ENCODE measurements around the gene JAKMIP3.

DNA sequence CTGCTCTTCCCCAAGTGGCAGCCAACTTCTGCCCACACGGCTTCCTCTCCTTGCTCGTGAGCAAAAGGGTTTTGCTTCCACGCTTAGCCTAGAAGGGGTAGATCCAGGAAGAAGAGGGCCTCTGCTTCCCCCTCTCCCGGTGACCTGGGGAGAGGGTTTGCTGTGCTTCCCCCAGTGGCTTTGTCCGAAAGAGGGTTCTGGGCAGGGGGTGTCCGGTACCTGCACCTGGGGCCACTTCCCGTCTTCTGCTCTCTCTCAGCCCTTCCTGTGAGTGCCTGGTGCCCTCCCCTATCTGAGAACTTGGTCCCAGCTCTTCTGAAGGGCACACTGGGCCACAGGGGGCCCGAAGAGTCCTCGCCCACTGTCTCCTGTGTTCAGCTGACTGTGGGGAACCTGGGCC lies 11.3 kb downstream of the JAKMIP3 start:
- TF ChIP-seq, protein P1, sequence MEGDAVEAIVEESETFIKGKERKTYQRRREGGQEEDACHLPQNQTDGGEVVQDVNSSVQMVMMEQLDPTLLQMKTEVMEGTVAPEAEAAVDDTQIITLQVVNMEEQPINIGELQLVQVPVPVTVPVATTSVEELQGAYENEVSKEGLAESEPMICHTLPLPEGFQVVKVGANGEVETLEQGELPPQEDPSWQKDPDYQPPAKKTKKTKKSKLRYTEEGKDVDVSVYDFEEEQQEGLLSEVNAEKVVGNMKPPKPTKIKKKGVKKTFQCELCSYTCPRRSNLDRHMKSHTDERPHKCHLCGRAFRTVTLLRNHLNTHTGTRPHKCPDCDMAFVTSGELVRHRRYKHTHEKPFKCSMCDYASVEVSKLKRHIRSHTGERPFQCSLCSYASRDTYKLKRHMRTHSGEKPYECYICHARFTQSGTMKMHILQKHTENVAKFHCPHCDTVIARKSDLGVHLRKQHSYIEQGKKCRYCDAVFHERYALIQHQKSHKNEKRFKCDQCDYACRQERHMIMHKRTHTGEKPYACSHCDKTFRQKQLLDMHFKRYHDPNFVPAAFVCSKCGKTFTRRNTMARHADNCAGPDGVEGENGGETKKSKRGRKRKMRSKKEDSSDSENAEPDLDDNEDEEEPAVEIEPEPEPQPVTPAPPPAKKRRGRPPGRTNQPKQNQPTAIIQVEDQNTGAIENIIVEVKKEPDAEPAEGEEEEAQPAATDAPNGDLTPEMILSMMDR (IDR thresholded peaks at IDR 0.05 in 2 of 3, conservative IDR thresholded peaks at IDR 0.05 in 1 of 3; ENCODE audit: insufficient read depth in 2 of 3, low read depth in 1 of 3, low read length in 3 of 3) = no peak
- TF ChIP-seq, protein P2, sequence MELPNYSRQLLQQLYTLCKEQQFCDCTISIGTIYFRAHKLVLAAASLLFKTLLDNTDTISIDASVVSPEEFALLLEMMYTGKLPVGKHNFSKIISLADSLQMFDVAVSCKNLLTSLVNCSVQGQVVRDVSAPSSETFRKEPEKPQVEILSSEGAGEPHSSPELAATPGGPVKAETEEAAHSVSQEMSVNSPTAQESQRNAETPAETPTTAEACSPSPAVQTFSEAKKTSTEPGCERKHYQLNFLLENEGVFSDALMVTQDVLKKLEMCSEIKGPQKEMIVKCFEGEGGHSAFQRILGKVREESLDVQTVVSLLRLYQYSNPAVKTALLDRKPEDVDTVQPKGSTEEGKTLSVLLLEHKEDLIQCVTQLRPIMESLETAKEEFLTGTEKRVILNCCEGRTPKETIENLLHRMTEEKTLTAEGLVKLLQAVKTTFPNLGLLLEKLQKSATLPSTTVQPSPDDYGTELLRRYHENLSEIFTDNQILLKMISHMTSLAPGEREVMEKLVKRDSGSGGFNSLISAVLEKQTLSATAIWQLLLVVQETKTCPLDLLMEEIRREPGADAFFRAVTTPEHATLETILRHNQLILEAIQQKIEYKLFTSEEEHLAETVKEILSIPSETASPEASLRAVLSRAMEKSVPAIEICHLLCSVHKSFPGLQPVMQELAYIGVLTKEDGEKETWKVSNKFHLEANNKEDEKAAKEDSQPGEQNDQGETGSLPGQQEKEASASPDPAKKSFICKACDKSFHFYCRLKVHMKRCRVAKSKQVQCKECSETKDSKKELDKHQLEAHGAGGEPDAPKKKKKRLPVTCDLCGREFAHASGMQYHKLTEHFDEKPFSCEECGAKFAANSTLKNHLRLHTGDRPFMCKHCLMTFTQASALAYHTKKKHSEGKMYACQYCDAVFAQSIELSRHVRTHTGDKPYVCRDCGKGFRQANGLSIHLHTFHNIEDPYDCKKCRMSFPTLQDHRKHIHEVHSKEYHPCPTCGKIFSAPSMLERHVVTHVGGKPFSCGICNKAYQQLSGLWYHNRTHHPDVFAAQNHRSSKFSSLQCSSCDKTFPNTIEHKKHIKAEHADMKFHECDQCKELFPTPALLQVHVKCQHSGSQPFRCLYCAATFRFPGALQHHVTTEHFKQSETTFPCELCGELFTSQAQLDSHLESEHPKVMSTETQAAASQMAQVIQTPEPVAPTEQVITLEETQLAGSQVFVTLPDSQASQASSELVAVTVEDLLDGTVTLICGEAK (IDR thresholded peaks at IDR 0.05) = no peak
- TF ChIP-seq, protein P2 (CRISPR knock-in tag; IDR thresholded peaks at IDR 0.05) = no peak
- TF ChIP-seq CCNT2 (IDR thresholded peaks at IDR 0.05; ENCODE audit: borderline replicate concordance, extremely low read depth, insufficient read length, low read depth, low read length) (no peak), TRIM24 (IDR thresholded peaks at IDR 0.05) (no peak), ZFX (CRISPR knock-in tag; IDR thresholded peaks at IDR 0.05) (no peak), NFATC3 (IDR thresholded peaks at IDR 0.05) (no peak), CAMTA2 (CRISPR knock-in tag; conservative IDR thresholded peaks at IDR 0.05) (no peak), TBP (optimal IDR thresholded peaks at IDR 0.05; ENCODE audit: low read depth, low read length) (no peak)
- TF ChIP-seq, protein P3, sequence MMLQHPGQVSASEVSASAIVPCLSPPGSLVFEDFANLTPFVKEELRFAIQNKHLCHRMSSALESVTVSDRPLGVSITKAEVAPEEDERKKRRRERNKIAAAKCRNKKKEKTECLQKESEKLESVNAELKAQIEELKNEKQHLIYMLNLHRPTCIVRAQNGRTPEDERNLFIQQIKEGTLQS (IDR thresholded peaks at IDR 0.05) = no peak
- TF ChIP-seq, protein P3 (CRISPR knock-in tag; conservative IDR thresholded peaks at IDR 0.05) = no peak
- TF ChIP-seq, protein P4, sequence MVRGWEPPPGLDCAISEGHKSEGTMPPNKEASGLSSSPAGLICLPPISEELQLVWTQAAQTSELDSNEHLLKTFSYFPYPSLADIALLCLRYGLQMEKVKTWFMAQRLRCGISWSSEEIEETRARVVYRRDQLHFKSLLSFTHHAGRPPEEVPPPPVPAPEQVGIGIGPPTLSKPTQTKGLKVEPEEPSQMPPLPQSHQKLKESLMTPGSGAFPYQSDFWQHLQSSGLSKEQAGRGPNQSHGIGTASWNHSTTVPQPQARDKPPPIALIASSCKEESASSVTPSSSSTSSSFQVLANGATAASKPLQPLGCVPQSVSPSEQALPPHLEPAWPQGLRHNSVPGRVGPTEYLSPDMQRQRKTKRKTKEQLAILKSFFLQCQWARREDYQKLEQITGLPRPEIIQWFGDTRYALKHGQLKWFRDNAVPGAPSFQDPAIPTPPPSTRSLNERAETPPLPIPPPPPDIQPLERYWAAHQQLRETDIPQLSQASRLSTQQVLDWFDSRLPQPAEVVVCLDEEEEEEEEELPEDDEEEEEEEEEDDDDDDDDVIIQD (CRISPR knock-in tag; IDR thresholded peaks at IDR 0.05) = no peak

Data from K562 (cell line).